Activated T-cell treated with anti-CD3 and anti-CD28 coated beads for 48 hours (primary cell): Measurements from ENCODE around the gene CUX1.
"Not testable (repeated sequence)": the region's sequence is repeated elsewhere in the genome, so short reads cannot be mapped to it uniquely, and the experiment has no call there.

Experiments used
- DNase-seq: peaks from one replicate; pipeline ENCODE4 v3.0.0-alpha.2; 2020; ENCODE audit warnings: low read depth

CUX1 gene

GRCh38 chr7:102099474-102099873 lies 282.0 kb downstream of the CUX1 start:
- DNase-seq, result no peak

- DNase-seq, result no peak
These were observed 283.7 kb downstream of the CUX1 start for GRCh38 chr7:102101111-102101551.

- no peak for DNase-seq
These were observed 284.5 kb downstream of the CUX1 start for GRCh38 chr7:102101926-102102325.

- DNase-seq, result no peak
These were observed 285.6 kb downstream of the CUX1 start for GRCh38 chr7:102103027-102103372.

GRCh38 chr7:102104245-102104644 lies 286.8 kb downstream of the CUX1 start:
- DNase-seq, result no peak

- DNase-seq, result no peak
These were observed 289.2 kb downstream of the CUX1 start for GRCh38 chr7:102106625-102107024.

GRCh38 chr7:102107474-102108104 lies 290.2 kb downstream of the CUX1 start:
- DNase-seq, result no peak

GRCh38 chr7:102111061-102112041 lies 293.9 kb downstream of the CUX1 start:
- no peak for DNase-seq

- no peak for DNase-seq
These were observed 297.8 kb downstream of the CUX1 start for GRCh38 chr7:102115181-102115580.

GRCh38 chr7:102115931-102116330 lies 298.5 kb downstream of the CUX1 start:
- DNase-seq, result no peak

GRCh38 chr7:102117743-102118142 lies 300.3 kb downstream of the CUX1 start:
- no peak for DNase-seq

- DNase-seq, result no peak
These were observed 301.8 kb downstream of the CUX1 start for GRCh38 chr7:102119213-102119651.

GRCh38 chr7:102119925-102120324 lies 302.5 kb downstream of the CUX1 start:
- DNase-seq, result no peak

GRCh38 chr7:102120666-102121195 lies 303.3 kb downstream of the CUX1 start:
- DNase-seq, result no peak

GRCh38 chr7:102122026-102122425 lies 304.6 kb downstream of the CUX1 start:
- no peak for DNase-seq

- DNase-seq, result no peak
These were observed 307.7 kb downstream of the CUX1 start for GRCh38 chr7:102125127-102125596.

GRCh38 chr7:102128303-102128702 lies 310.9 kb downstream of the CUX1 start:
- DNase-seq, result no peak

GRCh38 chr7:102129636-102130370 lies 312.4 kb downstream of the CUX1 start:
- no peak for DNase-seq

GRCh38 chr7:102132209-102132752 lies 314.9 kb downstream of the CUX1 start:
- DNase-seq, result no peak

- DNase-seq, result no peak
These were observed 321.2 kb downstream of the CUX1 start for GRCh38 chr7:102138676-102139075.

GRCh38 chr7:102140952-102141370 lies 323.5 kb downstream of the CUX1 start:
- DNase-seq, result no peak

GRCh38 chr7:102142433-102142832 lies 325.0 kb downstream of the CUX1 start:
- DNase-seq, result not testable (repeated sequence)
